ENCODE results near the gene SEMA7A.
"Not testable (repeated sequence)": the region's sequence is repeated elsewhere in the genome, so short reads cannot be mapped to it uniquely, and the experiment has no call there.

SEMA7A gene

GRCh38 chr15:74369084-74369745 lies 64.5 kb downstream of the SEMA7A start:
- no peak for DNase-seq

GRCh38 chr15:74368121-74368520 lies 65.6 kb downstream of the SEMA7A start:
- DNase-seq, result no peak

GRCh38 chr15:74367296-74367854 lies 66.4 kb downstream of the SEMA7A start, which contains the start of gene CYP11A1:
Gene CYP11A1 (minus strand): TSS chr15:74367646. CDS start chr15:74367585, 61 bp downstream.
- DNase-seq, result no peak

- DNase-seq, result no peak
These were observed 67.9 kb downstream of the SEMA7A start for GRCh38 chr15:74365598-74366445.

- no peak for DNase-seq
These were observed 68.7 kb downstream of the SEMA7A start for GRCh38 chr15:74364936-74365597.

- no peak for DNase-seq
These were observed 71.3 kb downstream of the SEMA7A start for GRCh38 chr15:74362482-74362881.

GRCh38 chr15:74360855-74361254 lies 72.9 kb downstream of the SEMA7A start:
- DNase-seq, result not testable (repeated sequence)

- DNase-seq, result not testable (repeated sequence)
These were observed 74.4 kb downstream of the SEMA7A start for GRCh38 chr15:74359376-74359775.

Data from CD4-positive, alpha-beta T cell treated with Interleukin-17A for 1 hour (primary cell).